HCT116 (cell line): Measurements from ENCODE around the gene FGFR3. TPM values are rescaled to one million over a fixed set of nuclear protein-coding genes. Genes with fewer than 3 reads are reported as not detected.

Experiments used
- ATAC-seq: fragments of 200-7000 bp; cut with Tn5 transposase; 2 replicates; pipeline ENCODE4 v1.9.1; 2020; ENCODE audit warnings: mild to moderate bottlenecking, moderate library complexity
- BruUV-seq: library from RNA; stranded (reverse); fragments of 400-500 nt; replicated peaks from 2 replicates; lab custom pipeline; 2021; lab: Mats Ljungman, UMichigan
- CTCF ChIA-PET: fragments of 300-600 bp; sonication (Branson Sonifier 250); formaldehyde crosslinking; loops from one replicate; lab custom pipeline; 2021; ENCODE audit warnings: antibody characterized with exemption; lab: Charles Lee
- POLR2A ChIA-PET: fragments of 300-600, 350-600 bp; sonication (Branson Sonifier 250); formaldehyde crosslinking; loops from one replicate; lab custom pipeline; 2021; ENCODE audit warnings: antibody characterized with exemption; lab: Charles Lee
- RAD21 ChIA-PET, 2 experiments: fragments of 300-600 bp; sonication (Branson Sonifier 250); formaldehyde crosslinking; loops; one replicate each; lab custom pipeline; 2023; ENCODE audit warnings: low total read pairs in 2 of 2; ENCODE audit not compliant: uncharacterized antibody in 2 of 2, unreplicated experiment in 2 of 2, low non-redundant PET in 1 of 2; lab: Charles Lee
- DNase-seq: peaks from one replicate; pipeline ENCODE4 v3.0.0-alpha.2; 2010; ENCODE audit warnings: low read depth, low spot score
- H2AFZ ChIP-seq: fragments of 200-600 bp; shearing (Covaris generic), sonication (generic); 2 replicates; pipeline ENCODE4 v1.6.1; 2017; ENCODE audit warnings: low read depth, mixed run types, mixed read lengths, antibody characterized with exemption, low read length; ENCODE audit not compliant: poor library complexity, severe bottlenecking
- H3K27ac ChIP-seq: 2 replicates; pipeline ENCODE4 v1.5.1; 2012; ENCODE audit warnings: low read depth, low read length
- H3K27me3 ChIP-seq: fragments of 200-600 bp; sonication (generic); 2 replicates; pipeline ENCODE4 v1.6.1; 2016; ENCODE audit warnings: mixed run types, low read length, mixed read lengths; ENCODE audit not compliant: insufficient read depth
- H3K36me3 ChIP-seq, 2 experiments: fragments of 200-500 bp in 1 of 2; fragments of 200-600 bp in 1 of 2; sonication (Bioruptor generic) in 1 of 2; sonication (generic) in 1 of 2; 2 replicates each; pipeline versions ENCODE4 v1.5.1 to v1.6.1; 2014 to 2016; ENCODE audit warnings: low read length in 2 of 2, inconsistent platforms in 1 of 2, mixed read lengths in 1 of 2, mixed run types in 1 of 2; ENCODE audit not compliant: insufficient read depth in 2 of 2, control insufficient read depth in 1 of 2
- H3K4me1 ChIP-seq, 2 experiments: fragments of 200-600 bp in 1 of 2; sonication (generic) in 1 of 2; 2 replicates each; pipeline versions ENCODE4 v1.5.1 to v1.6.1; 2012 to 2017; ENCODE audit warnings: low read length in 2 of 2, inconsistent platforms in 1 of 2, mild to moderate bottlenecking in 1 of 2, mixed read lengths in 1 of 2, mixed run types in 1 of 2, moderate library complexity in 1 of 2; ENCODE audit not compliant: insufficient read depth in 2 of 2, control insufficient read depth in 1 of 2
- H3K4me2 ChIP-seq: fragments of 200-600 bp; sonication (generic); 2 replicates; pipeline ENCODE4 v1.6.1; 2017; ENCODE audit warnings: mixed run types, low read length, mixed read lengths
- H3K4me3 ChIP-seq, 2 experiments: fragments of 200-600 bp in 1 of 2; sonication (generic) in 1 of 2; replicated peaks in 1 of 2; 2 replicates each; pipeline ENCODE4 v1.5.1; 2011 to 2016; ENCODE audit warnings: low read length in 2 of 2, control low read depth in 1 of 2, low read depth in 1 of 2, mild to moderate bottlenecking in 1 of 2, mixed read lengths in 1 of 2, mixed run types in 1 of 2
- H3K79me2 ChIP-seq: fragments of 200-600 bp; sonication (generic); 2 replicates; pipeline ENCODE4 v1.6.1; 2017; ENCODE audit warnings: mild to moderate bottlenecking, mixed run types, low read length, moderate library complexity, mixed read lengths; ENCODE audit not compliant: insufficient read depth
- H3K9ac ChIP-seq: fragments of 200-600 bp; sonication (generic); 2 replicates; pipeline ENCODE4 v1.6.1; 2016; ENCODE audit warnings: low read length, mixed read lengths
- H3K9me2 ChIP-seq: fragments of 200-600 bp; sonication (generic), shearing (Covaris generic); 2 replicates; pipeline ENCODE4 v1.6.1; 2017; ENCODE audit warnings: mixed run types, mild to moderate bottlenecking, moderate library complexity; ENCODE audit not compliant: insufficient read depth
- H3K9me3 ChIP-seq, 2 experiments: fragments of 200-500 bp in 1 of 2; fragments of 200-600 bp in 1 of 2; sonication (Bioruptor generic) in 1 of 2; sonication (generic) in 1 of 2; 2 replicates each; pipeline ENCODE4 v1.6.1; 2014 to 2017; ENCODE audit warnings: low read length in 2 of 2, mixed read lengths in 2 of 2, inconsistent platforms in 1 of 2, low read depth in 1 of 2, mild to moderate bottlenecking in 1 of 2, mixed run types in 1 of 2, moderate library complexity in 1 of 2; ENCODE audit not compliant: control insufficient read depth in 1 of 2, insufficient read depth in 1 of 2
- H4K20me1 ChIP-seq: fragments of 200-600 bp; sonication (generic), shearing (Covaris generic); 2 replicates; pipeline ENCODE4 v1.6.1; 2017; ENCODE audit warnings: mixed run types, mild to moderate bottlenecking, moderate library complexity; ENCODE audit not compliant: insufficient read depth
- EZH2 ChIP-seq: fragments of 200-600 bp; sonication (generic); IDR thresholded peaks from 2 replicates; pipeline ENCODE4 v1.6.1; 2017; ENCODE audit warnings: antibody characterized with exemption, mixed run types
- EZH2phosphoT487 ChIP-seq: fragments of 200-600 bp; IDR thresholded peaks from 2 replicates; pipeline ENCODE4 v1.6.1; 2018; ENCODE audit warnings: antibody characterized with exemption, borderline replicate concordance
- JUND ChIP-seq: IDR thresholded peaks from 2 replicates; pipeline ENCODE4 v1.6.1; 2012
- REST ChIP-seq: IDR thresholded peaks from 2 replicates; pipeline ENCODE4 v1.6.1; 2012; ENCODE audit warnings: low read depth
- SIN3A ChIP-seq: IDR thresholded peaks from 2 replicates; pipeline ENCODE4 v1.6.1; 2012; ENCODE audit warnings: low read depth
- TCF7L2 ChIP-seq: IDR thresholded peaks from 2 replicates; pipeline ENCODE4 v1.7.0; 2011; ENCODE audit warnings: borderline replicate concordance, inconsistent platforms; ENCODE audit not compliant: insufficient read depth, insufficient read length; ENCODE audit errors: extremely low read depth
- YY1 ChIP-seq: IDR thresholded peaks from 2 replicates; pipeline ENCODE4 v1.6.1; 2011; ENCODE audit warnings: low read length, low read depth, moderate library complexity, mild to moderate bottlenecking; ENCODE audit not compliant: insufficient replicate concordance; ENCODE audit errors: extremely low read depth
- ZFX ChIP-seq: fragments of 450-650 bp; IDR thresholded peaks from 2 replicates; pipeline ENCODE4 v1.6.1; 2017
- intact Hi-C: fragments of 100-400 bp; cut with micrococcal nuclease; formaldehyde crosslinking; loops from 2 replicates; pipeline ENCODE4 v1.10.0; 2022
- total RNA-seq: library from RNA; stranded (reverse); gene quantifications from one replicate; pipeline ENCODE4 v1.2.1, GENCODE V29; 2021; ENCODE audit not compliant: unreplicated experiment
- TF ChIP-seq, protein P1 (sequence below): IDR thresholded peaks from 2 replicates; pipeline ENCODE4 v1.6.1; 2012
- TF ChIP-seq, protein P2 (sequence below), 3 experiments: fragments of 200-600 bp in 1 of 3; sonication (generic) in 1 of 3; IDR thresholded peaks in 2 of 3; conservative IDR thresholded peaks in 1 of 3; 2 replicates each; pipeline ENCODE4 v1.5.1; 2012 to 2017; ENCODE audit warnings: low read depth in 2 of 3, low read length in 2 of 3, antibody characterized with exemption in 1 of 3, borderline replicate concordance in 1 of 3, control low read depth in 1 of 3, mild to moderate bottlenecking in 1 of 3, mixed read lengths in 1 of 3, mixed run types in 1 of 3, moderate library complexity in 1 of 3; ENCODE audit not compliant: insufficient read depth in 1 of 3

The FGFR3 gene
- total RNA-seq, 1 experiment from 2014 or later, result 31.7 TPM

DNA sequence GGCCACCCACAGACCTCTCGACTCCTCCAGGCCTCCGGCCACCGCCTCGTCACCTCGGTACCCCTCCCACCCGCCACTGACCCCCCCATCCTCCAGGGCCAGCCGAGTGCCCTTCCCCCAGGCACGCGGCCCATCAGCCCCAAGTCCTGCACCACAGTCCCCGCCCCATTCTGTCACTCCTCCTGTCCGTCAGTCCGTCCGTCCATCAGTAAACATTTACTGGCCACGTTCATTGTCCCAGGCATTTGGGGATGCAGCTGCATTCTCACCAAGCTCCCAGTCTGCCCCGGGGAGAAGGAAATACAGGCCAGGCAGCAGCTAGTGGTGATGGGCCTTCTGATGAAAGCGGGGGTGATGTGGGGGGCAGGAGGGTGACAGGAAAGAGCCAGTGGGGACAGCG lies 35.3 kb upstream of the FGFR3 start (continued):
- TF ChIP-seq, protein P1, sequence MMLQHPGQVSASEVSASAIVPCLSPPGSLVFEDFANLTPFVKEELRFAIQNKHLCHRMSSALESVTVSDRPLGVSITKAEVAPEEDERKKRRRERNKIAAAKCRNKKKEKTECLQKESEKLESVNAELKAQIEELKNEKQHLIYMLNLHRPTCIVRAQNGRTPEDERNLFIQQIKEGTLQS, result no peak
- TF ChIP-seq REST, result no peak
- no peak for TF ChIP-seq SIN3A

DNA sequence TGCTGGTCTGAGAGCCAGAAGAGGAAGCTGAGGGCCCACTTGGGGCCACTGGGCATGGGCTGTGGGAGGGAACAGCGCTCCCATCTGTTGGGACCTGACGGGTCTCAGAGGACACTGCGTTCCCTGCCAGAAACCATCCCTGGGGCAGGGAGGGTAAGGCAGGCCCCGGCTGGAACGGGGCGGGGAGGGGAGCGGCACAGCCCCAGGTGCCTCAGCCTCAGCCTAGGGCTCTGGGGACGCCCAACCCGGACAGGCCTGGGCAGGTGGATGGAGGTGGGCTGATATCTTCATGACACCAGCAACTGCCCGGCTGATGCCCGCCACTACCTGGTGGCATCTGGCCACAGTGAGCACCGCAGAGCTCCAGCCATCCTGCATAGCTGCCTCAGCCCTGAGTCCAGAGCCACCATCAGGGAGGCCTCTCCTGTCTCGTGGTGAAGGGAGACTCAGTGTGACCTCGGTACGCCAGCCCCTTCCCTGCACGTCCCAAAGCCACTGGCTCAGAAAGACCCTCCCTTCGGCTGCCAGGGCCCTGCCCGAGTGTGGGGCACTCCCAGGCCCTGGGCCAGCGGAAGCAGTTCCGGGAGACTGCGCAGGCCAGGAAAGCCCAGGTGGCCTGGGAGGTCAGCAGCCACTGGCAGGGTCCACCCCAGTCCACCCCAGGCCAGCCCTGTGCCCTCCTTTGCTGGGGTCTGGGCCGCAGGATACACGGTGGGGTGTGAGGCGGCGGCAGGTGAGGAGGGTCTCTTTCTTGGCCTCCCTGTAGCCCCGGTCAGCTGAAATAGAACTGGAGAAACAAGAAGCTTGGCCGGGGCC lies 34.6 kb upstream of the FGFR3 start:
- Histone ChIP-seq H4K20me1 (no peaks in the 10 kb centered on the region), H3K27me3 (no peaks in the 10 kb centered on the region), H3K36me3 (no peaks in the 10 kb centered on the region), H2AFZ (no peak overlapping the region), H3K4me2 (no peak overlapping the region), H3K4me3 (no peak overlapping the region), H3K4me1 (peaks cover 9 to 11% of the 10 kb centered on the region in 2 experiments), H3K9me3 (no peaks in the 10 kb centered on the region), H3K27ac (no peak overlapping the region), H3K79me2 (no peaks in the 10 kb centered on the region), H3K9ac (no peak overlapping the region), H3K9me2 (no peaks in the 10 kb centered on the region)
- ATAC-seq (no peak), DNase-seq (no peak)
- CTCF ChIA-PET, result no interaction called here
- POLR2A ChIA-PET, result no interaction called here
- no TSS peak for BruUV-seq
- RAD21 ChIA-PET, result no interaction called here
- intact Hi-C loops, result no loop called here
- no peak for TF ChIP-seq JUND
- TF ChIP-seq, protein P1, result no peak
- no peak for TF ChIP-seq TCF7L2
- no peak for TF ChIP-seq EZH2
- no peak for TF ChIP-seq YY1
- TF ChIP-seq, protein P2, sequence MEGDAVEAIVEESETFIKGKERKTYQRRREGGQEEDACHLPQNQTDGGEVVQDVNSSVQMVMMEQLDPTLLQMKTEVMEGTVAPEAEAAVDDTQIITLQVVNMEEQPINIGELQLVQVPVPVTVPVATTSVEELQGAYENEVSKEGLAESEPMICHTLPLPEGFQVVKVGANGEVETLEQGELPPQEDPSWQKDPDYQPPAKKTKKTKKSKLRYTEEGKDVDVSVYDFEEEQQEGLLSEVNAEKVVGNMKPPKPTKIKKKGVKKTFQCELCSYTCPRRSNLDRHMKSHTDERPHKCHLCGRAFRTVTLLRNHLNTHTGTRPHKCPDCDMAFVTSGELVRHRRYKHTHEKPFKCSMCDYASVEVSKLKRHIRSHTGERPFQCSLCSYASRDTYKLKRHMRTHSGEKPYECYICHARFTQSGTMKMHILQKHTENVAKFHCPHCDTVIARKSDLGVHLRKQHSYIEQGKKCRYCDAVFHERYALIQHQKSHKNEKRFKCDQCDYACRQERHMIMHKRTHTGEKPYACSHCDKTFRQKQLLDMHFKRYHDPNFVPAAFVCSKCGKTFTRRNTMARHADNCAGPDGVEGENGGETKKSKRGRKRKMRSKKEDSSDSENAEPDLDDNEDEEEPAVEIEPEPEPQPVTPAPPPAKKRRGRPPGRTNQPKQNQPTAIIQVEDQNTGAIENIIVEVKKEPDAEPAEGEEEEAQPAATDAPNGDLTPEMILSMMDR (IDR thresholded peaks at IDR 0.05 in 2 of 3, conservative IDR thresholded peaks at IDR 0.05 in 1 of 3; ENCODE audit: borderline replicate concordance in 1 of 3, insufficient read depth in 1 of 3, low read depth in 2 of 3, low read length in 2 of 3), result no peak
- no peak for TF ChIP-seq ZFX
- no peak for TF ChIP-seq EZH2phosphoT487
- TF ChIP-seq REST, result no peak
